BLaER1 (cell line): Measurements from ENCODE around the gene PRKCZ.

Experiments used
- H3K27ac ChIP-seq: shearing (Covaris generic); formaldehyde crosslinking; 2 replicates; pipeline ENCODE4 v1.8.1; 2022
- H3K27me3 ChIP-seq: shearing (Covaris generic); formaldehyde crosslinking; 2 replicates; pipeline ENCODE4 v1.8.1; 2022
- H3K36me3 ChIP-seq: shearing (Covaris generic); formaldehyde crosslinking; 2 replicates; pipeline ENCODE4 v1.8.1; 2022
- H3K4me1 ChIP-seq: shearing (Covaris generic); formaldehyde crosslinking; 2 replicates; pipeline ENCODE4 v1.8.1; 2022
- H3K4me2 ChIP-seq: shearing (Covaris generic); formaldehyde crosslinking; 2 replicates; pipeline ENCODE4 v1.8.1; 2022
- H3K4me3 ChIP-seq: shearing (Covaris generic); formaldehyde crosslinking; 2 replicates; pipeline ENCODE4 v1.8.1; 2022
- H3K9ac ChIP-seq: shearing (Covaris generic); formaldehyde crosslinking; 2 replicates; pipeline ENCODE4 v1.8.1; 2022
- H3K9me3 ChIP-seq: shearing (Covaris generic); formaldehyde crosslinking; 2 replicates; pipeline ENCODE4 v1.8.1; 2022
- H4K20me1 ChIP-seq: shearing (Covaris generic); formaldehyde crosslinking; 2 replicates; pipeline ENCODE4 v1.8.1; 2022
- Cebpa-rat ChIP-seq: shearing (Covaris generic); IDR thresholded peaks from 2 replicates; pipeline ENCODE4 v1.8.1; 2022

The PRKCZ gene

DNA sequence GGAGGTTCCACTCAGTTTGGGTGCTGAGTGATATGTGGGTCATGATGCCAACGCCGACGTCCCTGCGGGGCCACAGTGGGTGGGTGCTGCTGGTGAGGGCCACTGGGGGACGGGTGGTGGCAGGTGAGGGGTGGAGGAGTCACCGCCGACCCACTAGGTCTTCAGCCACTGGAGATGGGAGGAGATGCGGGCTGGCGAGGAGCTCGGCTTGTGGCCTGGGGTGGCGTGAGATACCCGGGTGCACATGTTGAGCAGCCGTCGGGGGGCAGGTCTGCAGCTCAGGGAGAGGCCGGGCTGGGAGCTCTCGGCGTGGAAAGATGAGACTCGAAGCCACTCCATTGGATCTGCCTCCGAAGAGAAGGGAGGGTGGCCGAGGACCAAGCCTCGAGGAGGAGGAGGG, 103.8 kb downstream of the PRKCZ start:
- TF ChIP-seq Cebpa-rat, result no peak
- Histone ChIP-seq H4K20me1 (peaks cover 84% of the 10 kb centered on the region), H3K27me3 (no peaks in the 10 kb centered on the region), H3K4me3 (no peak overlapping the region), H3K9ac (no peak overlapping the region), H3K36me3 (peaks cover 99% of the 10 kb centered on the region), H3K4me2 (no peak overlapping the region), H3K4me1 (peaks cover 7% of the 10 kb centered on the region), H3K27ac (no peak overlapping the region), H3K9me3 (no peaks in the 10 kb centered on the region)

DNA sequence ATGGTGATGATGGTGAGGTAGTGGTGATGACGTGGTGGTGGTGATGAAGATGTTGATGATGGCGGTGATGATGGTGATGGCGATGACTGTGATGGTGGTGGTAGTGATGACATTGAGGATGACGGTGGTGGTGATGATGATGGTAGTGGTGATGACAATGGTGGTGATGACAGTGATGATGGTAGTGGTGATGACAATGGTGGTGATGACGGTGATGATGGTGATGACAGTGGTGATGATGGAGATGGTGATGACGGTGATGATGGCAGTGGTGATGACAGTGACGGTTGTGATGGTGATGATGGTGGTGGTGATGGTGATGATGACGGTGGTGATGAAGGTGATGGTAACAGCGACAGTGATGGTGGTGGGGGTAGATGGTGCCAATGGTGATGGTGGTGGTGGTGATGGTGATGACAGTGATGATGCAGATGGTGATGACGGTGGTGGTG, 105.0 kb downstream of the PRKCZ start:
- no peaks in the 10 kb centered on the region for H3K27me3 ChIP-seq
- no peak overlapping the region for H3K27ac ChIP-seq
- peaks cover 94% of the 10 kb centered on the region for H4K20me1 ChIP-seq
- H3K9me3 ChIP-seq, result no peaks in the 10 kb centered on the region
- H3K4me2 ChIP-seq, result no peak overlapping the region
- no peak overlapping the region for H3K9ac ChIP-seq
- no peak for TF ChIP-seq Cebpa-rat
- peaks cover 100% of the 10 kb centered on the region for H3K36me3 ChIP-seq
- no peak overlapping the region for H3K4me3 ChIP-seq
- no peaks in the 10 kb centered on the region for H3K4me1 ChIP-seq

DNA sequence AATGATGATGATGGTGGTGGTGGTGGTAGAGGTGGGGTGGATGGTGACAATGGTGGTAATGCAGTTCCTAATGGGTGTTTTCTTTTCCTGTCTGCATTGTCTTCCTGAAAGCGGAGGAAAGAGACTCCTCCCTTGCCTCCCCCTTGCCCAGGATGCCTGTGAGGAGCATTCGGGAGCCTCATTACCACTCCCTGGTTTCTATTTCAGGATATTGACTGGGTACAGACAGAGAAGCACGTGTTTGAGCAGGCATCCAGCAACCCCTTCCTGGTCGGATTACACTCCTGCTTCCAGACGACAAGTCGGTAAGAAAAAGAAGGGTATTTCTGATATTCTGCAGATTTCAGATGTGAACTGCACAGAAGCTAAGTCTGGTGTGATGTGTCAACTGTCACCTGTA, 105.6 kb downstream of the PRKCZ start:
- peaks cover 100% of the 10 kb centered on the region for H3K36me3 ChIP-seq
- H3K27me3 ChIP-seq, result no peaks in the 10 kb centered on the region
- no peak overlapping the region for H3K4me3 ChIP-seq
- no peak overlapping the region for H3K27ac ChIP-seq
- TF ChIP-seq Cebpa-rat, result no peak
- H3K9ac ChIP-seq, result no peak overlapping the region
- H4K20me1 ChIP-seq, result peaks cover 94% of the 10 kb centered on the region
- no peaks in the 10 kb centered on the region for H3K4me1 ChIP-seq
- no peak overlapping the region for H3K4me2 ChIP-seq
- no peaks in the 10 kb centered on the region for H3K9me3 ChIP-seq

DNA sequence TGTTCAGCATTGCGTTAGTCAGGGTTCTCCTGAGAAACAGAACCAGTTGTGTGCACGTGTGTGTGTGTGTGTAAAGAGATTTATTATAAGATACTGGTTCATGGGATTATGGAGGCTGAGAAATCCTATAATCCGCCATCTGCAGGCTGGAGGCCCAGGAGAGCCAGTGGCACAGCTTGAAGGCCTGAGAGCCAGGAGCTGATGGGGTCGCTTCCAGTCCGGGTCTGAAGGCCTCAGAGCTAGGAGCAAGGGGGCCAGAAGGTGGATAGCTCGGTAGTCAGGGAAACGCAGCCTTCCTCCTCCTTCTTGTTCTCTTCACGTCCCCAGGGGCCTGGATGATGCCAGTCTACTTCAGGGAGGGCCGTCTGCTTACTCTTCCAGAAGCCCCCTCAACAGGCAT, 106.7 kb downstream of the PRKCZ start:
- Histone ChIP-seq H3K4me1 (no peaks in the 10 kb centered on the region), H3K36me3 (peaks cover 100% of the 10 kb centered on the region), H3K4me3 (no peak overlapping the region), H3K9me3 (no peaks in the 10 kb centered on the region), H3K27me3 (no peaks in the 10 kb centered on the region), H3K9ac (no peak overlapping the region), H3K4me2 (no peak overlapping the region), H4K20me1 (peaks cover 95% of the 10 kb centered on the region), H3K27ac (no peak overlapping the region)
- no peak for TF ChIP-seq Cebpa-rat

DNA sequence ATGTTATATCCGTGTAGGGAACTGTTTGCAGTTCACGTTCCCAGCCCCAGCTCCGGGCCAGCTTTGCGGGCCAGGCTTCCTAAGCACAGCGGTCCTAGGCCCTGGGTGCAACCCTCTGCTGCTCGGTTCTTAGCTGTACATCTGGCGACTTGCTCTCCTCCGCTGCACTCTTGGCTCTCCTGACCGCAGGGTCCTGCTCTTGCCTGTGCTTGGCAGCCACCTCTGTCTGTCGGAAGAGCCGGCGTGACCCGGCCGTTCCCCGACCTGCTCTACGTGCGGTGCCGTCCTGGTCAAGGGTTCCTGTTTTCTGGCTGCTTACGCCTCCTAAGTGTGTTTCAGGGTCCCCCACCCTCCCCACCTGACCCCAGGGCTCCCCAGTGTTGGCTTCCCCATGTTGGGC, 107.6 kb downstream of the PRKCZ start:
- H3K4me2 ChIP-seq, result no peak overlapping the region
- no peak overlapping the region for H3K9ac ChIP-seq
- TF ChIP-seq Cebpa-rat, result no peak
- H3K36me3 ChIP-seq, result peaks cover 100% of the 10 kb centered on the region
- no peaks in the 10 kb centered on the region for H3K27me3 ChIP-seq
- H4K20me1 ChIP-seq, result peaks cover 100% of the 10 kb centered on the region
- H3K4me1 ChIP-seq, result no peaks in the 10 kb centered on the region
- H3K9me3 ChIP-seq, result no peaks in the 10 kb centered on the region
- H3K4me3 ChIP-seq, result no peak overlapping the region
- no peak overlapping the region for H3K27ac ChIP-seq

DNA sequence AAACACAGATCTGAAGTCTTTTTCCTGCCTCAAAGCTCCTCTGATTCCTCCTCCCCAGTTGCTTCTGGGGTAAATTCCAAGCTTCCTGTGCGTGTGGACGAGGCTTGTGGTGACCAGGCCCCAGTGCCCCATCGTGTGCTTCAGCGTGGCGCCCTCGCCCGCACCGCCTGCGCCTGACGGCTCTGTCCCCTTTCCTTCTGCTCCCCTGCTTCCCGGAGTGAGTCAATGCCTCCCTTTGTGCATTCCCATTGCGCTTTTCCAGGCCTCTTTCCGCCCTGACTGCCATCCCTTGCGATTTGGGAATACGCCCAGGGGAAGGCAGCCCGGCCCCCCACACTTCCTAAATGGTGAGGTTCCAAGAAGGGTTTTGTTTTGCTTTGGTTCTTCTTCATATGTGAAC, 108.1 kb downstream of the PRKCZ start:
- H3K27ac ChIP-seq, result no peak overlapping the region
- H4K20me1 ChIP-seq, result peaks cover 100% of the 10 kb centered on the region
- peaks cover 100% of the 10 kb centered on the region for H3K36me3 ChIP-seq
- H3K4me3 ChIP-seq, result no peak overlapping the region
- H3K4me1 ChIP-seq, result no peaks in the 10 kb centered on the region
- no peaks in the 10 kb centered on the region for H3K27me3 ChIP-seq
- H3K4me2 ChIP-seq, result no peak overlapping the region
- H3K9me3 ChIP-seq, result no peaks in the 10 kb centered on the region
- no peak for TF ChIP-seq Cebpa-rat
- no peak overlapping the region for H3K9ac ChIP-seq

DNA sequence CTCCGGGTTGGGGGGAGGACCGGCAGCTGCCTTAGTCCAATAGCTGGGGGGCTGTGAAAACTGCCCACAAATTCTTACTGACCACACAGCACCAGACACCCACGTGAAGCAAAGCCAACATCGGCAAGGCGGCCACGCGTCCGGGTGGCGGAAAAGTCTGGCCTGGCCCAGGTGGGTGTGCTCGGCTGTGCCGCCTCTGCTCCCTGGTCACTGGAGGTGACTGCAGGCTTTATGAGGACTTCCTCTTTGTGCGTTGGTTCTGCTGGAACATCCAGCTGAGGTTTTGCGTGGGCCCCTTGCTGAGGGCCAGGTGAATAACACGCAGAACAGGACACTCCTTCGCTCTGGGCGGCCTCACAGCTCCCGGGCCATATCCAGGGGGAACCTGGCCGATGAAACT, 108.9 kb downstream of the PRKCZ start:
- no peak for TF ChIP-seq Cebpa-rat
- no peak overlapping the region for H3K9ac ChIP-seq
- H3K4me3 ChIP-seq, result no peak overlapping the region
- no peak overlapping the region for H3K4me2 ChIP-seq
- no peaks in the 10 kb centered on the region for H3K9me3 ChIP-seq
- H3K27ac ChIP-seq, result no peak overlapping the region
- H3K36me3 ChIP-seq, result peaks cover 100% of the 10 kb centered on the region
- no peaks in the 10 kb centered on the region for H3K4me1 ChIP-seq
- peaks cover 100% of the 10 kb centered on the region for H4K20me1 ChIP-seq
- no peaks in the 10 kb centered on the region for H3K27me3 ChIP-seq

DNA sequence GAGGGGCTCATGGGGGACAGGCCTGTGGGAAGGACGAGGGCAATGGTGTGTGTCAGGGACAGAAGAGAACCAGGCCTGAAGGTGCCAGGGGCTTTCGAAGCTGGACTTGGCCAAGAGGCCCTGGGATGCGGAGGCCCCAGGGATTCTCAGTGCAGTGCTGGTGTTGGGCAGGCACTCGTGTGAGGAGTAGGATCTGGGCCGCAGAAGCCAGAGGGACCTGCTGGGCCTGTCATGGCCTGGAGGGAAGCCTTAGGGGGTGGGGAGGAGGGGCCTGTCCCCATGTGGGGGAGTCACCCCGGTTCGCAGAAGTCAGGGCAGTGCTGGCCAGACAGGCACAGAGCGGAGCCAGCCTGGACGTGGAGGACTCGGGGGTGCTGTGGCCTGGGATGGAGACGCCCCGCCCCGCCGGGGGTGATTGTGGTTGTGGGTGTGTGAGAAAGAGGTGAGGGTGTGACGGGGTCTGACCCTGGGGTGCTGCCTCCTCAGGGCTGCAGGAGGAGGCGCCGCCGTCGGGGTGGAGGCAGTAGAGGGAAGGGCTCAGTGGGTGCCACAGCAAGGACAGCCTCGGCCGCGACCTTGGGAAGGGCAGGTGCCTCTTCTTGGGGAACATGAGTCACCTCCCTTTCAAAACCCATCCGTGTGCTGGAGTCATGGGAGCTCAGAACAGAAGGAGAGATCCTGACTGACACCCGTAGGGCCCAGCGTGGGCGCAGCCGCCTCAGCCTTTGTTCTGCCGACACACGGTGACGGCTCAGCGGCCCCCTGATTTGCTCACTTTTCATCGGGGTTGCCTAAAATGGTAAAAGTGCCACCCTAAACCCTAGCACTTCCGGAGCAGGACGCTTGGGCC, 110.5 kb downstream of the PRKCZ start:
- TF ChIP-seq Cebpa-rat, result no peak
- H3K36me3 ChIP-seq, result peaks cover 100% of the 10 kb centered on the region
- H3K27me3 ChIP-seq, result no peaks in the 10 kb centered on the region

DNA sequence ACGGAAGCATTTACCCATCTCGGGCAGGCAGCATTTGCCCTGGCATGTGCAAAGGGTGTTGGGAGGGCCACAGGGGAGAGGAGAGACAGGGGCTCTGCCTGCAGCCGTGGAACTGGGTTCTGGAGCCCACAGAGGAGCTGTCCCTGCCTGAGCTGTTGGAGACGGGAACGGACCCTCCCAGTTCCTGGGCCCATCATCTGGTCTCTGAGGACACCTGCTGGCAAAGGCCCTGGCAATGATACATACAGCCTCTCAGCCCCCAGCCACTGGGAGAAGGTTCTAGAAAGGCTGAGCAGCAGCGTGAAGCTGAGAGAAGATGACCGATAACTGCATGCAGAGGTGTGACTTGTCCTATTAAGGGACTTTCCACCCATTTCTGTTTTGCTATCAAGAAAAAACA, 113.0 kb downstream of the PRKCZ start:
- Histone ChIP-seq H4K20me1 (peaks cover 100% of the 10 kb centered on the region), H3K36me3 (peaks cover 98% of the 10 kb centered on the region), H3K9me3 (no peaks in the 10 kb centered on the region), H3K27me3 (no peaks in the 10 kb centered on the region), H3K9ac (no peak overlapping the region), H3K4me1 (peaks cover 13% of the 10 kb centered on the region; the same call in 1 of the 2 replicates), H3K4me2 (no peak overlapping the region), H3K27ac (no peak overlapping the region), H3K4me3 (no peak overlapping the region)
- no peak for TF ChIP-seq Cebpa-rat

More for the DNA sequence above, 110.5 kb downstream of the PRKCZ start:
- H3K27ac ChIP-seq, result no peak overlapping the region
- peaks cover 100% of the 10 kb centered on the region for H4K20me1 ChIP-seq
- no peak overlapping the region for H3K9ac ChIP-seq
- no peak overlapping the region for H3K4me2 ChIP-seq
- no peak overlapping the region for H3K4me3 ChIP-seq
- H3K9me3 ChIP-seq, result no peaks in the 10 kb centered on the region
- no peaks in the 10 kb centered on the region for H3K4me1 ChIP-seq

DNA sequence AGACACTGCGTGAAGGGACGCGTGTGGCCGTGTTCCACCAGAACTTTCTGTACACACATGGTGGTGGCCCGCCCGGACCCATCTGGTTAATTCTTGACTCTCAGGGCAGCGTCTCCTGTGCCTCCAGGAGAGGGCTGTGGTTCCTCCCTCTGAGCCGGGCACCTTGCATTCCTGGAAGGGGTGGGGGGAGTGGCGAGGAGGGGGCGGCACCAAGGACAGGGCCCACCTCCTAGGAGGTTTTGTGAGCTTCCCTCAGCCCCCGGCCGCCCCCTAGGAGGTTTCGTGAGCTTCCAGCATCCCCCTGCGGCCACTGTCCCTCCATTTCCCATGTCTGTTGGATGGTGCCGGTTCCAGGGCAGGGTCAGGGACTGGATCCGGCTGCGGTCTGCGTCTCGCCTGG, 115.4 kb downstream of the PRKCZ start:
- no peak for TF ChIP-seq Cebpa-rat
- Histone ChIP-seq H3K27ac (no peak overlapping the region), H3K4me1 (peaks cover 13% of the 10 kb centered on the region; the same call in 1 of the 2 replicates), H3K9me3 (no peaks in the 10 kb centered on the region), H3K9ac (no peak overlapping the region), H3K4me3 (no peak overlapping the region), H3K4me2 (no peak overlapping the region), H3K36me3 (peaks cover 95% of the 10 kb centered on the region), H3K27me3 (no peaks in the 10 kb centered on the region), H4K20me1 (peaks cover 96% of the 10 kb centered on the region)
